ENCODE measurements around the gene PGM1. TPM values are rescaled to one million over a fixed set of nuclear protein-coding genes. Genes with fewer than 3 reads are reported as not detected.

The PGM1 gene
- total and polyA plus RNA-seq, 10 of the 15 experiments (the other 5 are each of a cell fraction or from before 2014, with no cell fraction given) = 22.5 to 72.6 (median 50.8) TPM

DNA sequence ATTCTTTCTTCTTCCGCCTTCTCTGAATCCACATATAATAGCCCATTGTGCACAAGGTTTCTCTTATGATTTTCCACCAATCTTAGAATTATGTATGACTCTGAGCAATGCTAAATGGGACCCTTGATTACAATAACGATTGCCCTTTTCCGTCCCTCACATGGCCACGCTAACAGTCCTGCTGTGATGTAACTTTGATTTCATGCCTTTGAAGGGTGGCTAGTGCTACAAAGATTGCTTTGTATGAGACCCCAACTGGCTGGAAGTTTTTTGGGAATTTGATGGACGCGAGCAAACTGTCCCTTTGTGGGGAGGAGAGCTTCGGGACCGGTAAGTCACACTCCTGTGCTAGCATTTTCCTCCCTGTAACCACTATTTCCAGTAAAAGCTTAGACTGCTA is 45.3 kb downstream of the PGM1 start:
- DNase-seq (ENCODE audit: low read depth, low spot score) = no peak
- ChIA-PET RAD21 (ENCODE audit: unreplicated experiment) (no interaction called here), POLR2A (no interaction called here), CTCF (no interaction called here), SMC1A (ENCODE audit: uncharacterized antibody, unreplicated experiment) (no interaction called here)
- Histone ChIP-seq H2AFZ (ENCODE audit: control insufficient read depth, low read depth, low read length) (no peak overlapping the region), H4K20me1 (ENCODE audit: control insufficient read depth, insufficient read depth) (no peaks in the 10 kb centered on the region), H3K4me3 (no peak overlapping the region), H3K9ac (ENCODE audit: control insufficient read depth, insufficient read depth, low read length) (no peak overlapping the region), H3K27me3 (replicated peaks in 1 of 2; ENCODE audit: control insufficient read depth in 2 of 2, insufficient read depth in 2 of 2, low read length in 1 of 2) (no peaks in the 10 kb centered on the region), H3K36me3 (ENCODE audit: control insufficient read depth in 2 of 2, insufficient read depth in 2 of 2, low read length in 1 of 2) (peaks cover 4 to 13% of the 10 kb centered on the region in 2 experiments), H3K79me2 (ENCODE audit: control insufficient read depth, insufficient read depth, low read length) (no peaks in the 10 kb centered on the region), H3K27ac (ENCODE audit: control insufficient read depth, insufficient read depth) (no peak overlapping the region), H3K4me1 (ENCODE audit: control insufficient read depth, insufficient read depth, low read length) (no peaks in the 10 kb centered on the region), H3K4me2 (ENCODE audit: control insufficient read depth, insufficient read depth) (no peak overlapping the region), H3K9me3 (replicated peaks; ENCODE audit: control insufficient read depth, insufficient read depth, low read length) (no peaks in the 10 kb centered on the region)
- no TSS peak for BruUV-seq (replicated peaks)
- intact Hi-C loops (cut with micrococcal nuclease; ENCODE audit: unreplicated experiment) = no loop called here
- in situ Hi-C loops (cut with MboI) = no loop called here
- 98% methylated on average over 8 of the region's 8 CpGs for WGBS (ENCODE audit: insufficient coverage, insufficient replicate concordance, low lambda C conversion rate, missing lambda C conversion rate)
- no peak for ATAC-seq
- TF ChIP-seq HCFC1 (IDR thresholded peaks at IDR 0.05; ENCODE audit: low read length) (no peak), TCF12 (IDR thresholded peaks at IDR 0.05; ENCODE audit: low read depth, low read length) (no peak), RCOR1 (conservative IDR thresholded peaks at IDR 0.05; ENCODE audit: low read depth, low read length) (no peak), RAD21 (IDR thresholded peaks at IDR 0.05; ENCODE audit: insufficient read depth, low read depth, low read length) (no peak), KDM1A (IDR thresholded peaks at IDR 0.05; ENCODE audit: borderline replicate concordance) (no peak), SRF (IDR thresholded peaks at IDR 0.05; ENCODE audit: low read depth in 2 of 2, low read length in 2 of 2) (no peak), HDAC2 (IDR thresholded peaks at IDR 0.05) (no peak), IKZF2 (IDR thresholded peaks at IDR 0.05) (no peak), CEBPB (IDR thresholded peaks at IDR 0.05; ENCODE audit: borderline replicate concordance in 1 of 2, low read depth in 2 of 2, low read length in 2 of 2) (no peak), STAT3 (IDR thresholded peaks at IDR 0.05; ENCODE audit: low read depth, low read length) (no peak), NFXL1 (IDR thresholded peaks at IDR 0.05; ENCODE audit: borderline replicate concordance) (no peak), SUZ12 (IDR thresholded peaks at IDR 0.05; ENCODE audit: unreplicated experiment) (no peak), BRCA1 (IDR thresholded peaks at IDR 0.05; ENCODE audit: low read depth, low read length) (no peak), JUND (IDR thresholded peaks at IDR 0.05; ENCODE audit: low read depth, low read length) (no peak), GABPA (IDR thresholded peaks at IDR 0.05; ENCODE audit: low read depth) (no peak), POU2F2 (IDR thresholded peaks at IDR 0.05; ENCODE audit: borderline replicate concordance, low read depth, low read length) (no peak), TCF7 (IDR thresholded peaks at IDR 0.05; ENCODE audit: borderline replicate concordance) (no peak), IKZF1 (conservative IDR thresholded peaks at IDR 0.05) (no peak)
- TF ChIP-seq, protein P1, sequence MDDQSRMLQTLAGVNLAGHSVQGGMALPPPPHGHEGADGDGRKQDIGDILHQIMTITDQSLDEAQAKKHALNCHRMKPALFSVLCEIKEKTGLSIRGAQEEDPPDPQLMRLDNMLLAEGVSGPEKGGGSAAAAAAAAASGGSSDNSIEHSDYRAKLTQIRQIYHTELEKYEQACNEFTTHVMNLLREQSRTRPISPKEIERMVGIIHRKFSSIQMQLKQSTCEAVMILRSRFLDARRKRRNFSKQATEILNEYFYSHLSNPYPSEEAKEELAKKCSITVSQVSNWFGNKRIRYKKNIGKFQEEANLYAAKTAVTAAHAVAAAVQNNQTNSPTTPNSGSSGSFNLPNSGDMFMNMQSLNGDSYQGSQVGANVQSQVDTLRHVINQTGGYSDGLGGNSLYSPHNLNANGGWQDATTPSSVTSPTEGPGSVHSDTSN (IDR thresholded peaks at IDR 0.05; ENCODE audit: insufficient replicate concordance, low read depth, low read length) = no peak
- TF ChIP-seq, protein P2, sequence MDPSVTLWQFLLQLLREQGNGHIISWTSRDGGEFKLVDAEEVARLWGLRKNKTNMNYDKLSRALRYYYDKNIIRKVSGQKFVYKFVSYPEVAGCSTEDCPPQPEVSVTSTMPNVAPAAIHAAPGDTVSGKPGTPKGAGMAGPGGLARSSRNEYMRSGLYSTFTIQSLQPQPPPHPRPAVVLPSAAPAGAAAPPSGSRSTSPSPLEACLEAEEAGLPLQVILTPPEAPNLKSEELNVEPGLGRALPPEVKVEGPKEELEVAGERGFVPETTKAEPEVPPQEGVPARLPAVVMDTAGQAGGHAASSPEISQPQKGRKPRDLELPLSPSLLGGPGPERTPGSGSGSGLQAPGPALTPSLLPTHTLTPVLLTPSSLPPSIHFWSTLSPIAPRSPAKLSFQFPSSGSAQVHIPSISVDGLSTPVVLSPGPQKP (IDR thresholded peaks at IDR 0.05; ENCODE audit: low read depth, low read length) = no peak
- no peak for FAIRE-seq

All from GM12878 (cell line).